Astrocyte of the cerebellum (primary cell): ENCODE data around the gene PIP.
"Not testable (repeated sequence)": the region's sequence is repeated elsewhere in the genome, so short reads cannot be mapped to it uniquely, and the experiment has no call there.

Source experiments
- DNase-seq: peaks from one replicate; pipeline ENCODE4 v3.0.0-alpha.2; 2011; ENCODE audit warnings: low read depth
- H3K4me3 ChIP-seq: 2 replicates; pipeline ENCODE4 v1.5.1; 2011; ENCODE audit warnings: mild to moderate bottlenecking, low read depth, low read length, moderate library complexity
- CTCF ChIP-seq: IDR thresholded peaks from 2 replicates; pipeline ENCODE4 v1.5.1; 2012; ENCODE audit warnings: low read length, low read depth, moderate library complexity, mild to moderate bottlenecking; ENCODE audit errors: missing control alignments
- in situ Hi-C: cut with HindIII; loops from 2 replicates; pipeline ENCODE4 v1.10.0; 2017; ENCODE audit warnings: low sequenced_read_pairs

Gene PIP

GRCh38 chr7:143177374-143178119 is 45.7 kb downstream of the PIP start:
- no peak for TF ChIP-seq CTCF
- in situ Hi-C loops, result no loop called here
- DNase-seq, result no peak
- no peak overlapping the region for H3K4me3 ChIP-seq

GRCh38 chr7:143180771-143181170 is 48.9 kb downstream of the PIP start:
- in situ Hi-C loops, DNase-seq: not testable (repeated sequence)

GRCh38 chr7:143181349-143181748 is 49.5 kb downstream of the PIP start:
- no peak for TF ChIP-seq CTCF
- DNase-seq, result no peak
- in situ Hi-C loops, result no loop called here
- no peak overlapping the region for H3K4me3 ChIP-seq

More at GRCh38 chr7:143180771-143181170, 48.9 kb downstream of the PIP start:
- not testable (repeated sequence) for H3K4me3 ChIP-seq

GRCh38 chr7:143183024-143183423 is 51.1 kb downstream of the PIP start, which contains the start of gene TAS2R39:
Gene TAS2R39 (plus strand): TSS chr7:143183419. CDS start chr7:143183419, 0 bp downstream.
- TF ChIP-seq CTCF, result no peak
- DNase-seq, result no peak
- in situ Hi-C loops, result no loop called here
- H3K4me3 ChIP-seq, result no peak within 1 kb of the TSS

GRCh38 chr7:143185551-143185950 is 53.7 kb downstream of the PIP start:
- no peak for DNase-seq
- in situ Hi-C loops, result no loop called here
- no peak overlapping the region for H3K4me3 ChIP-seq
- TF ChIP-seq CTCF, result no peak

GRCh38 chr7:143188994-143189393 is 57.1 kb downstream of the PIP start:
- in situ Hi-C loops, result no loop called here
- TF ChIP-seq CTCF, result no peak
- no peak overlapping the region for H3K4me3 ChIP-seq
- no peak for DNase-seq
